Left lung (tissue), 10 donors: Measurements from ENCODE around the gene PCARE. TPM values are rescaled to one million over a fixed set of nuclear protein-coding genes. Genes with fewer than 3 reads are reported as not detected.

ENCODE experiments used
- ATAC-seq: fragments of 200-7000 bp; cut with Tn5 transposase; one replicate; pipeline ENCODE4 v1.9.1; 2020; ENCODE audit warnings: moderate library complexity
- DNase-seq, 4 donors: peaks; one replicate each; pipeline ENCODE4 v3.0.0-alpha.2; 2013 to 2020
- H3K27ac ChIP-seq, 2 donors: fragments of 200-600 bp; sonication (generic) in 1 of 2; one replicate each; pipeline versions ENCODE4 v1.5.0 to v1.8.0; 2020 to 2021
- H3K27me3 ChIP-seq, 2 donors: fragments of 200-600 bp; sonication (generic) in 1 of 2; one replicate each; pipeline versions ENCODE4 v1.5.0 to v1.8.0; 2020 to 2021
- H3K36me3 ChIP-seq, 2 donors: fragments of 200-600 bp; sonication (generic) in 1 of 2; one replicate each; pipeline versions ENCODE4 v1.5.0 to v1.8.0; 2020 to 2021
- H3K4me1 ChIP-seq, 2 donors: fragments of 200-600 bp; one replicate each; pipeline ENCODE4 v1.8.0; 2021
- H3K4me3 ChIP-seq, 2 donors: fragments of 200-600 bp; sonication (generic) in 1 of 2; one replicate each; pipeline versions ENCODE4 v1.5.0 to v1.8.0; 2020 to 2021; ENCODE audit warnings: mild to moderate bottlenecking in 1 of 2
- H3K9me3 ChIP-seq, 2 donors: fragments of 200-600 bp; sonication (generic) in 1 of 2; one replicate each; pipeline versions ENCODE4 v1.5.0 to v1.8.0; 2020 to 2021
- intact Hi-C, 2 donors: fragments of 100-400 bp; cut with DNase I; formaldehyde crosslinking; loops; one replicate each; pipeline versions ENCODE4 v1.11.2 to v1.14.2; 2022
- polyA plus RNA-seq, 6 donors: library from polyadenylated mRNA; unstranded; fragments of 120-200 nt; gene quantifications; one replicate each; pipeline ENCODE4 v1.2.1, GENCODE V29; 2013; ENCODE audit not compliant: insufficient read length in 6 of 6
- total RNA-seq, 2 donors: library from RNA; stranded (reverse); fragmentation: NEBNext Ultra II Directional; extraction: Animal tissue kit (Norgen Biotek cat#: 25700); gene quantifications; one replicate each; pipeline ENCODE4 v1.2.1, GENCODE V29; 2021
- TF ChIP-seq, protein P1 (sequence below), 2 donors: fragments of 200-600 bp; sonication (generic) in 1 of 2; IDR thresholded peaks; one replicate each; pipeline versions ENCODE4 v1.5.0 to v1.8.0; 2021; ENCODE audit warnings: antibody characterized with exemption in 2 of 2
- donor health status: DM: no; HTN: yes; CAD: no.
- donor health status: DM: no; HTN: no; CAD: no.

Gene PCARE
- total and polyA plus RNA-seq, 8 donors: 0.03 to 0.27 (median 0.05) TPM; not detected in 1

DNA sequence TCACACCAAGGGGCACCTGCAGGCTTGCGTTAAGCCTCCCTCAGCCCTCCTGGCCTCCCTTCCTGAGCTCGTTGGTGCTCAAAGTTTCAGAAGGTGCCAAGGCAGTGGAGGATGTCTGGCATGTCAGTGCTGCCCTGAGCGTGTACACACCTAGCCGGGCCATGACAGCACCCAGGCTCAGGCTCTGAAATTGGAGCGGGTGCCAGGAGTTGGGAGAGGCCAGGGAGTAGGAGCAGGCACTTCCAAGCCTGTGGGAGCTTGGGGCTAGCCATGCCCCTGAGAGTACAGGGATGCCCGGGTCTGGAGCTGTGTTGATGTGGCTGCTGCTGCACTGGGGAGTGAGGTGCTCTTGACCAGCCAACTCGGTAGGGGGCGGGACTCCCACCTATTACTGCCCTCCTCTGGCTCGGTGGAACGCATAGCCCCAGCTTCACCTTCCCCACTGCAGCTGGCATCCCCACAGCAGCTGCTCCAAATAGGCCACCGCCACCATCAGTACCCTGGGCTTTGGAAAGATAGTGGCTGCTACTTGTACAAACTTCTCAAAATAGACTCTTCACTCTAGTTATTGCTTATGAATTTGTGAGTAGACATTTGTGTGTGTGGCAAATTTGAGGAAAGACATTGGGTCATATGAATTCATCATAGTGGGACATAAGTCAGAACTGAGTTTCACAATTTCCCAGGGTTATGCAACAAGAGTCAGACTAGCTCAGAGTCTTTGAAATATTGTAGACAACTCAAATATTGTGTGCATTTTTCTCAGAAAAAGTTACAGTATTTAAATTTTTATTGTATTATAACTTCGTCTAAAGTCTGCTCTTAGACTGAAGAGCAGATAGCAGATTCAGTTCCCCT is 6.8 kb upstream of the PCARE start:
- peak overlapping the region in 1 of 2 donors; percentile 61 for H3K27ac ChIP-seq
- ATAC-seq: peak; percentile 62
- intact Hi-C loops: no loop called here

DNA sequence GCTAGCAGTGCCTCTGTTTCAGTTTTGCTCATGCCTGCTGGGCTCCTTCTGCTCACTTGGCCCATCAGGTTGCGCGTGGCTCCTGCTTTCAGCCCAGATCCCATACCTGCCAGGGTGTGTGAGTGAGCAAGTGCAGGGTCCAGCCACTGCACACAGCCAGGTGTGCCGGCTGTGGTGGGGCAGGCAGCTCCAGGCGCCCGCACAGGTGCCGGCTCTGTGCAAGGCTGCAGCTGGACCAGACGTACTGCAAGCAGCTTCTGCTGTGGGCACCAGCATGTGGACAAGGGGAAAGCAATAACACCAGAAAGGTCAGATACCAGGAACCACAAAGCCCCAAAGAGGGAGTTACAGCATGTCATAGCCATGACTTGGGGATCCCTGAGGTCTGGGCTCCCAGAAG is 5.6 kb upstream of the PCARE start:
- intact Hi-C loops: no loop called here
- Histone ChIP-seq H3K9me3 (peaks cover 0 to 20% of the 10 kb centered on the region in 2 donors), H3K27me3 (no peaks in the 10 kb centered on the region), H3K4me1 (peaks cover 0 to 18% of the 10 kb centered on the region in 2 donors), H3K27ac (no peak overlapping the region), H3K36me3 (no peaks in the 10 kb centered on the region), H3K4me3 (no peak overlapping the region)
- no peak for ATAC-seq
- no peak for DNase-seq
- TF ChIP-seq, protein P1, sequence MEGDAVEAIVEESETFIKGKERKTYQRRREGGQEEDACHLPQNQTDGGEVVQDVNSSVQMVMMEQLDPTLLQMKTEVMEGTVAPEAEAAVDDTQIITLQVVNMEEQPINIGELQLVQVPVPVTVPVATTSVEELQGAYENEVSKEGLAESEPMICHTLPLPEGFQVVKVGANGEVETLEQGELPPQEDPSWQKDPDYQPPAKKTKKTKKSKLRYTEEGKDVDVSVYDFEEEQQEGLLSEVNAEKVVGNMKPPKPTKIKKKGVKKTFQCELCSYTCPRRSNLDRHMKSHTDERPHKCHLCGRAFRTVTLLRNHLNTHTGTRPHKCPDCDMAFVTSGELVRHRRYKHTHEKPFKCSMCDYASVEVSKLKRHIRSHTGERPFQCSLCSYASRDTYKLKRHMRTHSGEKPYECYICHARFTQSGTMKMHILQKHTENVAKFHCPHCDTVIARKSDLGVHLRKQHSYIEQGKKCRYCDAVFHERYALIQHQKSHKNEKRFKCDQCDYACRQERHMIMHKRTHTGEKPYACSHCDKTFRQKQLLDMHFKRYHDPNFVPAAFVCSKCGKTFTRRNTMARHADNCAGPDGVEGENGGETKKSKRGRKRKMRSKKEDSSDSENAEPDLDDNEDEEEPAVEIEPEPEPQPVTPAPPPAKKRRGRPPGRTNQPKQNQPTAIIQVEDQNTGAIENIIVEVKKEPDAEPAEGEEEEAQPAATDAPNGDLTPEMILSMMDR (IDR thresholded peaks at IDR 0.05): no peak

More for the DNA sequence above, 6.8 kb upstream of the PCARE start:
- TF ChIP-seq, protein P1 (IDR thresholded peaks at IDR 0.05): no peak
- H3K4me3 ChIP-seq: no peak overlapping the region
- H3K9me3 ChIP-seq: peaks cover 0 to 20% of the 10 kb centered on the region in 2 donors
- H3K36me3 ChIP-seq: no peaks in the 10 kb centered on the region
- DNase-seq: no peak
- no peaks in the 10 kb centered on the region for H3K27me3 ChIP-seq
- peaks cover 0 to 18% of the 10 kb centered on the region in 2 donors for H3K4me1 ChIP-seq

DNA sequence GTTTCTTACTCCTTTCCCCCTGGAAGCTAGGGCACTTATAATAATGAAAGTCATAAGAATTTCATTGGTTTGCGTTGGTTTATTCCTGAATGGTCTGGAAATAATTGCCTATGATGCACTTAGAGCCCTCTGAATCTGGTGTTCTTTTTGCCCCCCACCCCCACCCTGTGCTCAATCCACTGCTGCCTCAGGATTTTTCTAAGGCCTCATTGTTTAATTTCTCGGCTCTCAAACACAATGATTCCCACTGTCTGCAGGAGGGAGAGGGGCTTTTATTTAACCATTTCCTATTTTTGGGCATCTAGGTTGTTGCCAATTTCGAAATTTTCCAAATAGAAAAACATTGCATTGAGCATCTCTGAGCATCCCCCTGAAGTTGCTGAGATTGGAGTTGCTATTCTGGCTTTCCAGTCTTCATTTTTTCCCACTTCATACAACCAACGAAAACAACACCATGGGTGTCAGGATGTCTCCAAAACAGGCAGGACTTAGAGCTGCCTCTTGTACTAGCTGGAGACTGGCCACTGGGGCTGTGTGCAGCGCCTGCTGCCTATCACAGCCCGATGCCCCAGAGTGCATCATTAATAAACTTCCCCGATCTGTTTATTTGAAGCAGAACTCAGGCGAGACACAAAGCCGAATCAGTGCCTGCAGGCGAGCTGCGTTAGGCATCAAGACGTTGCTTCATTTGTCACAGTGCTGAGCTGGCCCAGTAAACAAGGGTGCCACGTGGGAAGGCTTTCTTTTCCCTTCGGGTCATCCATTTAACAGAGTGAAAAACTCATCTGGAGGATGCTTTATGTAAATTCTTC is 1.8 kb upstream of the PCARE start:
- no peaks in the 10 kb centered on the region for H3K36me3 ChIP-seq
- H3K27me3 ChIP-seq: no peaks in the 10 kb centered on the region
- peaks cover 0 to 20% of the 10 kb centered on the region in 2 donors for H3K9me3 ChIP-seq
- no peak for ATAC-seq
- DNase-seq: no peak
- intact Hi-C loops: no loop called here
- TF ChIP-seq, protein P1 (IDR thresholded peaks at IDR 0.05): no peak
- no peak overlapping the region for H3K4me3 ChIP-seq
- H3K4me1 ChIP-seq: peaks cover 0 to 8% of the 10 kb centered on the region in 2 donors
- H3K27ac ChIP-seq: no peak overlapping the region

DNA sequence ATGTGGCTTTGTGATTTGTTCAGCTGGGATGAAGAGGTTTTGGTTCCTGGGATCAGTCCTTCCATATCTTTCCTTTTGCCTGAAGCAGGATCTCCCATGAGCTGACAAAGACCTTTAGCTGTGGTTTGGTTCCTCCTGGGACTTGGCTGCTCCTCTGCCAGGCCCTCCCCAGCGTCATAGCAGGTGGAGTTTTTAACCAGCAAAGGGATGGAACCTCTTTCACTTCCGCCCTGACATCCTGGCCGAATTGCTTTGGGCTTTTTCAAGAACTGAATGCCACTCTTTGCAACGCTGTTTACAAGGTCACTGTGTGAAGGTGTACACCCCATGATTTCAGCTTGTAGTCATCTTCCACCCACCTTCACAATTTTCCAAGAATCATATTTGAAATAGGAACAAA is 390 bp downstream of the PCARE start:
- ATAC-seq (no peak), DNase-seq (no peak)
- TF ChIP-seq, protein P1 (IDR thresholded peaks at IDR 0.05): no peak
- H3K4me1 ChIP-seq: no peaks in the 10 kb centered on the region
- peaks cover 0 to 2% of the 10 kb centered on the region in 2 donors for H3K9me3 ChIP-seq
- intact Hi-C loops: no loop called here
- H3K36me3 ChIP-seq: no peaks in the 10 kb centered on the region
- no peak overlapping the region for H3K27ac ChIP-seq
- no peak overlapping the region for H3K4me3 ChIP-seq
- H3K27me3 ChIP-seq: no peaks in the 10 kb centered on the region
